ENCODE data around the gene TRPT1. TPM values are rescaled to one million over a fixed set of nuclear protein-coding genes. Genes with fewer than 3 reads are reported as not detected.

TRPT1 gene, protein sequence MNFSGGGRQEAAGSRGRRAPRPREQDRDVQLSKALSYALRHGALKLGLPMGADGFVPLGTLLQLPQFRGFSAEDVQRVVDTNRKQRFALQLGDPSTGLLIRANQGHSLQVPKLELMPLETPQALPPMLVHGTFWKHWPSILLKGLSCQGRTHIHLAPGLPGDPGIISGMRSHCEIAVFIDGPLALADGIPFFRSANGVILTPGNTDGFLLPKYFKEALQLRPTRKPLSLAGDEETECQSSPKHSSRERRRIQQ
- 63.3 and 98.1 TPM in 2 replicates for total RNA-seq

DNA sequence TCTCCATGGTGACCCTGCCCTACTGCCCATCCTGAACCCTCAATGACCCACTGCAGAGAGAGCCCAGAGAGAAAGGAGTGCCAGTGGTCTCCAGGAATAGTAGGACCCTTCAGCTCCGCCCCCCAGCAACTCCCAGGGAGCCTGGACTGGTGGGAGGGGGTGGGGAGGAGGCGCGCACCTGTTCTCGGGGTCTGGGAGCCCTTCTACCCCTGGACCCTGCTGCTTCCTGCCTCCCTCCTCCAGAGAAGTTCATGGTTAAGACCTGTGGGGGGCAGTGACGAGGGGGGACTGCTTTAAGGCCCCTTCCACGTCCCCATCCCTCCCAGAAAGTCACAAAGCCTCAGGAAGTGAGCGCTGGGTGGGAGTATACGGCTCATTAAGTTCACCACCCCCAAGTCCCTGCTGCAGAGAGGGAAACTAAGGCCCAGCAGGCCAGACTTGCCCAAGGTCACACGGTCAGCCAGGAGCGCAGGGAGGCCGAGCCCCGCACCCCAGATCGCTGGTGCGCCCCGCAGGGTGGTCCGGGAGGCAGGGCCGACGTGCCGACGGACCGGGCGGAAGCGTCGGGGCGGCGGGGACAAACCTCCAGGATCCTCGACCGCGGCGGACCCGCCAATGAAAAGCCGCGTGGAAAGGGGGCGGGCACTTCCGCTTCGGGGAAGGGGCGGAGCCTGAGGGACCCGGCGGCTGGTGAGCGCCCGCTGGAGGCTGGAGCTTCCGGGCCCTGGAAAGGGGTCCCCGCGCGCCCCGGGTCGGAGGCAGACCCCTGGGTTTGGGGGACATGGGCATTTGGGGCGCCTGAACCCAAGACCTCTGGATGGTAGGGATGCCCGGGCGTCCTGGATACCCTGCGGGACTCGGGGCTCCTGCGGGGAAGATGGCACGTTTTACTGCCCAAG, at the start of gene TRPT1, which contains the start of gene NUDT22:
TSS of gene TRPT1 (minus strand) at position 579 of the 899 bp plus-strand sequence. CDS start at position 253, 326 bp downstream.
TSS of gene NUDT22 (plus strand) at position 667 of the 899 bp plus-strand sequence. CDS start 379 bp downstream, outside the sequence.
- no peak for DNase-seq (ENCODE audit: low read depth)
- TF ChIP-seq, protein P1, sequence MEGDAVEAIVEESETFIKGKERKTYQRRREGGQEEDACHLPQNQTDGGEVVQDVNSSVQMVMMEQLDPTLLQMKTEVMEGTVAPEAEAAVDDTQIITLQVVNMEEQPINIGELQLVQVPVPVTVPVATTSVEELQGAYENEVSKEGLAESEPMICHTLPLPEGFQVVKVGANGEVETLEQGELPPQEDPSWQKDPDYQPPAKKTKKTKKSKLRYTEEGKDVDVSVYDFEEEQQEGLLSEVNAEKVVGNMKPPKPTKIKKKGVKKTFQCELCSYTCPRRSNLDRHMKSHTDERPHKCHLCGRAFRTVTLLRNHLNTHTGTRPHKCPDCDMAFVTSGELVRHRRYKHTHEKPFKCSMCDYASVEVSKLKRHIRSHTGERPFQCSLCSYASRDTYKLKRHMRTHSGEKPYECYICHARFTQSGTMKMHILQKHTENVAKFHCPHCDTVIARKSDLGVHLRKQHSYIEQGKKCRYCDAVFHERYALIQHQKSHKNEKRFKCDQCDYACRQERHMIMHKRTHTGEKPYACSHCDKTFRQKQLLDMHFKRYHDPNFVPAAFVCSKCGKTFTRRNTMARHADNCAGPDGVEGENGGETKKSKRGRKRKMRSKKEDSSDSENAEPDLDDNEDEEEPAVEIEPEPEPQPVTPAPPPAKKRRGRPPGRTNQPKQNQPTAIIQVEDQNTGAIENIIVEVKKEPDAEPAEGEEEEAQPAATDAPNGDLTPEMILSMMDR (conservative IDR thresholded peaks at IDR 0.05; ENCODE audit: low read depth, low read length): peak; percentile 39
- H3K4me3 ChIP-seq (ENCODE audit: low read depth, low read length): peak within 1 kb of the TSS; percentile 100

DNA sequence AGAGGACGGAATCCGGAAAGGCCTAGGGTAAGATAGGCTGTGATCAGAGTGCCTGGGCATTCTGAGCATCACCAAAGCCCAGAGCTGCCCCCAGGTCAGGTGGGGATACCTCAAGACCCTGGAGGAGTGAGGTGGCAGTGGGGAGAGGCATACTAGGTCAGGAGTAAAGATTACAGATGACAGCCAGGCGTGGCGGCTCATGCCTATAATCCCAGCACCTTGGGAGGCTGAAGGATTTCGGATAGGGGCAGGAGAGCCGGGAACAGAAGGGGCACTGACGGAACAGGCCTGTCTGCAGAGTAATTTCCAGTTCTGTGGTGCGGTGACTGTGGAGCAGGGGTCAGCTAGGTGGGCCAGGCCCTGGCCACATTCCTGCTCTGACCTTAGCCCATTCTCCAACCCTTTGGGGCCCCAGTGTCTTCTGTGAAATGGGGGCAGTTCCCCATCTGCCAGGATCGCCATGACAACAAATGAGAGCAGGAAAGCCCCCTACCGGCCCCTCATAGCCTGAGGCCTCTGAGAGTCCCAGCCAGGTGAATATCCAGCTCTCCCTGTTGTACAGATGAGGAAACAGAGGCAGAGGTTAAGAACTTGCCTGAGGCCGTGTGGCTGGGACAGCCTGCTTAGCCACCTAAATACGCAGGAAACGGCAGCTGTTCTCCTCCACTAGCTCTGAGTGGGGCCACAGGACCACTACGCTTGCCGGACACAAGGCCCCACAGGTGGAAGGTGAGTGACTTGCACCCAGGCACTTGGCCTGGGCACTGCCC, 49.2 kb upstream of the TRPT1 start:
- TF ChIP-seq, protein P1 (conservative IDR thresholded peaks at IDR 0.05; ENCODE audit: low read depth, low read length): no peak
- DNase-seq (ENCODE audit: low read depth): no peak
- no peak overlapping the region for H3K4me3 ChIP-seq (ENCODE audit: low read depth, low read length)

DNA sequence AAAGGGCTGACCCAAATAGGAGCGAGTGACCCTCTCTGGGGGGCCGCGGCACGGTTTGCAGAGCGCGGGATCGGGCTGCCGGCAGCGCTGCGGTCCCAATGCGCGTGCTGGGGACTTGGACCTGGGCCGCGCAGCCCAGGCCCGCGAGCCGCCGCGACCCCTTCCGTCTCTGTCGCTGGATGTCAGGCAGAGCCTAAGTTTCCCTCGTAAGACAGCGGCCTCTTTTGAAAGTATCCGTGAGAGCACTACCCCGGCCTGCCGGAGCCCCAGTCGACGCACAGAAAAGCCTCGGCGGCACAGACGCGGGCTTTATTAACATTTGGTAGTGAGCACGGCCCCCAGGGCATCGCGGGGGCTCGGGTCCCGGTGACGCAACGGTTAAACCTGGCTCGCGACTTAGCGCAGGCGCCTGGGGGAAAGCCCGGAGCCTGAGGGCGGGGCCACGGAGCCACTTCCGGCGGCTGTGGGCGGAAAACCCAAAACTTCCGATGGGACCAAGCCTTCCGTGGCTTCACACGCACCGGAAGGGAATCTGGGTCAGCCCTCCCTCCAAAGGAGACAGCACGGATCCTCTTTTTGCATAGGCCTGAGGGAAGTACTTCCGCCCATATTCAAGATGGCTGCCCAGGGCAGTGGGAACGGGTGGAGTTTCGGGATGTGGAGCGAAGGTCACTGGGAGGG, 43.7 kb upstream of the TRPT1 start:
- peak overlapping the region; percentile 80 for H3K4me3 ChIP-seq (ENCODE audit: low read depth, low read length)
- peak; percentile 98 for DNase-seq (ENCODE audit: low read depth)
- TF ChIP-seq, protein P1 (conservative IDR thresholded peaks at IDR 0.05; ENCODE audit: low read depth, low read length): no peak

DNA sequence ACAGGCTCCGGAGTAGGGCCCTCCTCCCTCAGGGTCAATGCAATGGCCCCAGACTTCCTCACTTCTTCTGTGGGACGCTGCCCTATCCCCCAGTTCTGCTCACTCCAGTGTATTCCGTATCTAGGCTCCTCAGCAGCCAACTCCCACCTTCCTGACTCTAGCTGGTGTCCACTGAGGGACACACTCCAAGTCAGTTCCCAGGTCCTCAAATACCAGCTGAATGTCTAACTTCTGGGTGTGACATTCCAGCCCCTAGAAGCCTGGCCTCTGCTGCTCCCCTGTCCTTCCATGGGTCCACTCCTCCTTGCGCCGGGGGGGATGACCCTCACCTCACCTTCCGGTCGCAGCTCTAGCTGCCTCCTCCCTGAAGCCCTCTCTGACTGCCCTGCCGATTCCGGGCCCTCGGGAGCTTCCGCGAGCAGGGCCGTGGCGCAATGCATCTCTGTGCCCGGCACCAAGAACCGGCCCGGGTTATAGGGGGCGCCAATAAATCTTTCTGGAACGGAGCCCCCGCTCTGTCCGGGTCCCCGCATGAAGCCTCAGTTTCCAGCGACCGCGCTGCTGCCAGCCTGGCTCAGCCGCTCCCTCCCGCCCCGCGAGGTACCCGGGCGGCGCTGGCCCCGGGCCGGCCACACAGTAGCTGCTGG, 43.0 kb upstream of the TRPT1 start:
- TF ChIP-seq, protein P1 (conservative IDR thresholded peaks at IDR 0.05; ENCODE audit: low read depth, low read length): no peak
- H3K4me3 ChIP-seq (ENCODE audit: low read depth, low read length): peak overlapping the region; percentile 80
- DNase-seq (ENCODE audit: low read depth): no peak

DNA sequence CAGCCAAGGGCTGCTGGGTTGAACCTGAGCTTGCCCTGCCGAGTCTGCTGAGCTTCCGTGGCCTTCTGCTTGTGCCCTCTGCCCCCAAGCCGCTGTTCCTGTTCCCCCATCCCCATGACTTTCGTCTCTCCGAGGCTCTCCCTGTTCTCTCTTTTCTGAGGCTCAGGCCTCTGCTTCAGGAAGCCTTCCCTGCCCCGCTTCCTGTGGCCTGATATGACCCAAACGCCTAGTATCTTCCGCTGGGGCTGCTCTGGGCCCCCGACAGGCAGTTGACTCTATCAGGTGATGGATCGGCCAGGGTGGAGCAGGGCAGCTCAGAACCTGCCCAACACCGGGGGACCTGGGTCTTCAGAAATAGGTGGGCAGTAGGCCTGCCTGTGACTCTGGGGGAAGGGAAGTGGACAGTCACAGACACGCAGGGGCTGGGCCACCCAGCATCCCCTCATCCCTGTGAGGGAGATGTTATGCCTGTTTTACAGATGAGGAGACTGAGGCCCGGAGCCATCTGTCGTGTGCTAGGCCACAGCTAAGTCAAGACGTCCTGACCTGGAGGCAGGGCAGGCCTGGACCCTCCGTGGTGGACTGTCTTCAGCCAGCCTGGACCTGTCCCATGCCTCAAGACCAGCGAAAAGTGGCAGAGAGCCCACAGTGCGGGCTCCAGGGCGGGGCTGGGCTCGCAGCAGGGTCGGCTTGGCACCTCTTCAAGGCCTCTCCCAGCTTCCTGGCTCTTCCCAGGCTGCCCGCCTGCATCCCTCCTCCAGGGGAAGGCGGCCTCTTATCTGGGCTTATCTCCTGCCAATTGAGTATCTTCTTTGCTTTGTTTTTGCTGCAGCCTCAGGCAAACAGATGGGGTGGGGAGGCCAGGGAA, 42.3 kb upstream of the TRPT1 start:
- DNase-seq (ENCODE audit: low read depth): no peak
- H3K4me3 ChIP-seq (ENCODE audit: low read depth, low read length): peak overlapping the region; percentile 80
- TF ChIP-seq, protein P1 (conservative IDR thresholded peaks at IDR 0.05; ENCODE audit: low read depth, low read length): no peak
